ENCODE results near the gene INHBB.

DNA sequence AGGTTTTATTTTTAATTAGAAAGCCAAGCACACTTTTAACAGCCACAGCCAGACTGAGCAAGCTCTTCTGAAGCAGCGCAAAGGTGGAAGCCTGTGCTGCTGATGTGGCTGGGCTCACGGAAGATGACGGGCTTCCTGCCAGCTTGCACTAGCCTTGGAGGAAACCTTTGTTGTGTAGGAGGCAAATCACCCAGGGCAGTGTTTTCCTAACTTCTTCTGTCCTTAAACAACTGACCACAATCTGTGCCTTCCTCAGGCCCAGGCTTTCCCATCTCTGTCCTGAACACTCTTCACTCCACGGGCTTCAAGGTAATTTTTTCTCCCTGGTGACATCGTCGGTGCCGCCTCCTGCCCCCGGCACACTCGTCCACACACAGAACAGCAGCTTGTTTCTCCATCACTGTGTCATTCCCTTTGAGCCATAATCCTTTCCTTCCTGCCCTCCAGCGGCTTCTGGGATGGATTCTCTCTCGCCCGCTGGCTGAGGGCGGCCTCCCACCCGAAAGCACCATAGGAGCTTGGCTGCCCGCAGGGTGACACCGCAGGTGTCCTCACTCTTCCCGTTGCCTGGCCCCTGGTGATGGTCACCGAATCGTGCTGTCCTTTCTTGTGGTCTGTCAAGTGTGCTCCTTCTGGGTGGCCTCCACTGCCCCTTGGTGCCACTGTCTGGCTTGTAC lies 31.1 kb upstream of the INHBB start:
- TF ChIP-seq POLR2A (IDR thresholded peaks at IDR 0.05; ENCODE audit: low read depth, low read length) (no peak), TAF1 (IDR thresholded peaks at IDR 0.05; ENCODE audit: borderline replicate concordance, low read depth, low read length) (no peak), POLR2AphosphoS5 (IDR thresholded peaks at IDR 0.05; ENCODE audit: low read depth, low read length) (no peak)
